Panc1 (cell line): ENCODE results near the gene GRID2IP. TPM values are rescaled to one million over a fixed set of nuclear protein-coding genes. Genes with fewer than 3 reads are reported as not detected.

ENCODE experiments used
- ATAC-seq: fragments of 200-7000 bp; cut with Tn5 transposase; 2 replicates; pipeline ENCODE4 v1.9.1; 2020; ENCODE audit warnings: mild to moderate bottlenecking, moderate library complexity
- BruUV-seq: library from RNA; stranded (reverse); fragments of 400-500 nt; replicated peaks from 2 replicates; lab custom pipeline; 2021; lab: Mats Ljungman, UMichigan
- CTCF ChIA-PET: fragments of 300-600 bp; sonication (Branson Sonifier 250); formaldehyde crosslinking; loops from one replicate; lab custom pipeline; 2022; ENCODE audit warnings: antibody characterized with exemption; lab: Charles Lee
- POLR2A ChIA-PET: fragments of 300-600 bp; sonication (Branson Sonifier 250); formaldehyde crosslinking; loops from one replicate; lab custom pipeline; 2022; ENCODE audit warnings: antibody characterized with exemption; lab: Charles Lee
- DNase-seq: peaks from one replicate; pipeline ENCODE4 v3.0.0-alpha.2; 2010; ENCODE audit warnings: low read depth, low spot score
- H3K27ac ChIP-seq: 2 replicates; pipeline ENCODE4 v1.5.1; 2011; ENCODE audit warnings: mild to moderate bottlenecking, low read length, inconsistent platforms
- H3K27me3 ChIP-seq: fragments of 200-500 bp; sonication (Bioruptor generic); 2 replicates; pipeline ENCODE4 v1.6.0; 2014; ENCODE audit warnings: low read length, inconsistent platforms; ENCODE audit not compliant: control insufficient read depth, insufficient read depth
- H3K36me3 ChIP-seq: fragments of 200-500 bp; sonication (Bioruptor generic); 2 replicates; pipeline ENCODE4 v1.5.1; 2014; ENCODE audit warnings: inconsistent platforms, mild to moderate bottlenecking, low read length, moderate library complexity; ENCODE audit not compliant: control insufficient read depth, insufficient read depth
- H3K4me1 ChIP-seq: 2 replicates; pipeline ENCODE4 v1.5.1; 2011; ENCODE audit warnings: inconsistent platforms, mild to moderate bottlenecking, low read length, moderate library complexity; ENCODE audit not compliant: control insufficient read depth, insufficient read depth
- H3K4me3 ChIP-seq, 2 experiments: 2 replicates each; pipeline ENCODE4 v1.5.1; 2011 to 2012; ENCODE audit warnings: low read depth in 2 of 2, low read length in 2 of 2, mild to moderate bottlenecking in 2 of 2, inconsistent platforms in 1 of 2, moderate library complexity in 1 of 2
- H3K9me3 ChIP-seq: fragments of 200-500 bp; sonication (Bioruptor generic); 2 replicates; pipeline ENCODE4 v1.5.1; 2014; ENCODE audit warnings: low read depth, mild to moderate bottlenecking, inconsistent platforms, low read length, moderate library complexity; ENCODE audit not compliant: control insufficient read depth, insufficient read depth
- CTCF ChIP-seq: fragments of 450-650 bp; IDR thresholded peaks from 2 replicates; pipeline ENCODE4 v1.5.1; 2017; ENCODE audit warnings: mild to moderate bottlenecking
- POLR2AphosphoS5 ChIP-seq: IDR thresholded peaks from 2 replicates; pipeline ENCODE4 v1.6.1; 2012; ENCODE audit warnings: mild to moderate bottlenecking, low read depth, low read length, moderate library complexity
- REST ChIP-seq, 2 experiments: IDR thresholded peaks; 2 replicates each; pipeline ENCODE4 v1.6.1; 2011 to 2012; ENCODE audit warnings: low read depth in 2 of 2, control low read depth in 1 of 2, low read length in 1 of 2, mild to moderate bottlenecking in 1 of 2, moderate library complexity in 1 of 2; ENCODE audit not compliant: insufficient read depth in 1 of 2
- SIN3A ChIP-seq: IDR thresholded peaks from 2 replicates; pipeline ENCODE4 v1.6.1; 2012; ENCODE audit warnings: low read depth, mild to moderate bottlenecking, low read length, moderate library complexity, borderline replicate concordance; ENCODE audit not compliant: insufficient read depth
- TCF7L2 ChIP-seq: IDR thresholded peaks from 2 replicates; pipeline ENCODE4 v1.6.1; 2011; ENCODE audit warnings: mild to moderate bottlenecking, low read depth, low read length, inconsistent platforms
- in situ Hi-C: cut with HindIII; loops from 2 replicates; pipeline ENCODE4 v1.10.0; 2016; ENCODE audit warnings: low sequenced_read_pairs, low pct_unique_long_range_greater_than_20kb
- intact Hi-C: fragments of 100-400 bp; cut with micrococcal nuclease; formaldehyde crosslinking; loops from one replicate; pipeline ENCODE4 v1.10.0; 2022; ENCODE audit not compliant: unreplicated experiment
- total RNA-seq: library from RNA; stranded (reverse); gene quantifications from one replicate; pipeline ENCODE4 v1.2.1, GENCODE V29; 2021; ENCODE audit not compliant: unreplicated experiment

GRID2IP gene
- total RNA-seq, 1 experiment from 2014 or later = 0.13 TPM

- ChIA-PET CTCF (interaction anchor here (1.1 kb wide), 1 partner anchor 26 kb away, joined by 3 read pairs; no protein-coding TSS in a partner anchor), POLR2A (no interaction called here)
- BruUV-seq = no TSS peak
- H3K27me3 ChIP-seq = peaks cover 2% of the 10 kb centered on the region; the same call in 1 of the 2 replicates
- H3K4me1 ChIP-seq = peaks cover 4% of the 10 kb centered on the region; the same call in 1 of the 2 replicates
- no peaks in the 10 kb centered on the region for H3K36me3 ChIP-seq
- H3K9me3 ChIP-seq = no peaks in the 10 kb centered on the region
- intact Hi-C loops = no loop called here
- TF ChIP-seq REST (IDR thresholded peaks at IDR 0.05; ENCODE audit: insufficient read depth in 1 of 2, low read depth in 2 of 2, low read length in 1 of 2) (no peak), POLR2AphosphoS5 (no peak), CTCF (no peak), SIN3A (no peak), TCF7L2 (no peak)
- DNase-seq (no peak), ATAC-seq (peak; percentile 12)
- in situ Hi-C loops = no loop called here
- no peak overlapping the region for H3K4me3 ChIP-seq
- H3K27ac ChIP-seq = no peak overlapping the region
Observed at GRCh38 chr7:6532516-6532915, 18.7 kb downstream of the GRID2IP start.

GRCh38 chr7:6531492-6532279 lies 19.6 kb downstream of the GRID2IP start:
- Histone ChIP-seq H3K27me3 (peaks cover 6% of the 10 kb centered on the region; the same call in 1 of the 2 replicates), H3K4me1 (peaks cover 4% of the 10 kb centered on the region; the same call in 1 of the 2 replicates), H3K4me3 (peak overlapping the region in 1 of 2 experiments; percentile 49; a peak in 2 of 4 replicates), H3K27ac (no peak overlapping the region), H3K9me3 (no peaks in the 10 kb centered on the region), H3K36me3 (no peaks in the 10 kb centered on the region)
- in situ Hi-C loops = no loop called here
- CTCF ChIA-PET = interaction anchor here (0.9 kb wide), 1 partner anchor 27 kb away, joined by 16 read pairs; no protein-coding TSS in a partner anchor
- no TSS peak for BruUV-seq
- intact Hi-C loops = no loop called here
- POLR2A ChIA-PET = no interaction called here
- no peak for DNase-seq
- no peak for ATAC-seq
- no peak for TF ChIP-seq REST (IDR thresholded peaks at IDR 0.05; ENCODE audit: insufficient read depth in 1 of 2, low read depth in 2 of 2, low read length in 1 of 2)
- no peak for TF ChIP-seq SIN3A
